Measurements from ENCODE around the gene CALM3.

CALM3 gene

GRCh38 chr19:46620716-46621115, 19.6 kb downstream of the CALM3 start:
- DNase-seq (ENCODE audit: extremely low spot score), result no peak
- ChIA-PET POLR2A (interaction anchor here (1.5 kb wide), 1 partner anchor 20 kb away, joined by 3 read pairs; the partner anchor contains the start of gene CALM3), CTCF (interaction anchor here (0.6 kb wide), 1 partner anchor 149 kb away, joined by 5 read pairs; no protein-coding TSS in a partner anchor)
- TF ChIP-seq L3MBTL2 (conservative IDR thresholded peaks at IDR 0.05) (no peak), TARDBP (IDR thresholded peaks at IDR 0.05) (no peak), ARNT (IDR thresholded peaks at IDR 0.05) (no peak), CTBP1 (IDR thresholded peaks at IDR 0.05; ENCODE audit: borderline replicate concordance) (no peak), ELF4 (IDR thresholded peaks at IDR 0.05) (no peak), ZNF384 (IDR thresholded peaks at IDR 0.05) (no peak), NFRKB (IDR thresholded peaks at IDR 0.05) (no peak), PKNOX1 (IDR thresholded peaks at IDR 0.05) (no peak), HDGF (IDR thresholded peaks at IDR 0.05; ENCODE audit: borderline replicate concordance) (no peak), FOXA1 (IDR thresholded peaks at IDR 0.05) (no peak), SP1 (IDR thresholded peaks at IDR 0.05) (no peak), SUZ12 (IDR thresholded peaks at IDR 0.05) (no peak), FOXM1 (IDR thresholded peaks at IDR 0.05; ENCODE audit: borderline replicate concordance) (no peak), LEF1 (IDR thresholded peaks at IDR 0.05; ENCODE audit: borderline replicate concordance) (no peak), FOXK2 (IDR thresholded peaks at IDR 0.05) (no peak), BHLHE40 (IDR thresholded peaks at IDR 0.05; ENCODE audit: borderline replicate concordance) (no peak)

DNA sequence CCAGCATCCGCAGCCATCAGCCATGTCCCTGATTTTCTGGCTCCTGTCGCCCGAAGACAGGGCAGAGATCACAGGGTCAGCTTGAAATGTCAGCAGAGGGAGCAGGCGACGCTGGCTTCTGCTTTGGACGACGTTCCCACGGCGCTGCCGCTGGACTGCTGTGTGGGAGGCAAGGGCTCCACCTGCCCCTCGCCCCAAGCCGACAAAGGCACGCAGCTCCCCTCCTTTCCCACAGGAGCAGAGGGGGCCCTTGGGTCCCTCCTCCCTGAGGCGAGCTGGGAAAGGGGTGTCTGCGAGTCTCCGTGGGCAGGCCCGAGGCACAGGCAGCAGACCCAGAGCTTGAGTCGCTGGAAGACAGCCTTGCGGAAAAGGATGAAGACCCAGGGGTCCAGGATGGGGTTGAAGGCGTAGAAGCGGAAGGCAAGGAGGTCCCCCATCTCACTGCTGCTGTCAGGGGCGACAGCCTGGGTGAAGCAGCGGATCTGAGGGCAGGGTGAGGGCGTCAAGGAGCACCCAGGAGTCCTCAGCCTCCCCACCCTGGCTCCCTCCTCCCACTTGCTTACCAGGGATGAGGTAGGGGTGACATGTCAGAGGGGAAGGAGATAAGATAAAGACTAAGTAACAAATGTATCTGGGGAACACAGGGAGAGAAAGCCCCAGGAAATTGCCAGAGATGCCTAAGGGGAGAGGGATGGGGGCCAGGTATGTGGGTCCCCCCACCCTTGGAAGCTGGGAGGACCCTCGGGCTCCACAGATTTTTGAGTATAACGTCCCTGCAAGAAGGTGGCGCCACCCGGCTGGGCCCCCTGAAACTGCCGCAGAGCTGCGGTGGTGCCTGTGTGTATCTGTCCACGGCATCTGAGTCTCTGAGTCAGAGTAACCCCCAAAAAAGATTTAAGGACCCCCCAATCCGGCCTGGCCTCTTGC, 20.3 kb downstream of the CALM3 start:
- CTCF ChIA-PET, result interaction anchor here (0.6 to 1.2 kb wide), 2 partner anchors 41 to 148 kb away, joined by 3 to 5 read pairs; no protein-coding TSS in a partner anchor
- POLR2A ChIA-PET, result interaction anchor here (1.5 kb wide), 1 partner anchor 20 kb away, joined by 3 read pairs; the partner anchor contains the start of gene CALM3
- TF ChIP-seq PKNOX1 (IDR thresholded peaks at IDR 0.05) (no peak), ZNF384 (IDR thresholded peaks at IDR 0.05) (no peak), ARNT (IDR thresholded peaks at IDR 0.05) (no peak), L3MBTL2 (conservative IDR thresholded peaks at IDR 0.05) (no peak)
- DNase-seq (ENCODE audit: extremely low spot score), result no peak

GRCh38 chr19:46622118-46622446, 21.0 kb downstream of the CALM3 start:
- DNase-seq (ENCODE audit: extremely low spot score), result no peak
- TF ChIP-seq PKNOX1 (IDR thresholded peaks at IDR 0.05) (no peak), L3MBTL2 (conservative IDR thresholded peaks at IDR 0.05) (no peak)
- ChIA-PET POLR2A (interaction anchor here (1.5 kb wide), 1 partner anchor 21 kb away, joined by 3 read pairs; the partner anchor contains the start of gene CALM3), CTCF (interaction anchor here (0.6 to 1.2 kb wide), 2 partner anchors 8 to 40 kb away, joined by 3 read pairs; no protein-coding TSS in a partner anchor)

- TF ChIP-seq TARDBP (IDR thresholded peaks at IDR 0.05) (no peak), FOXM1 (IDR thresholded peaks at IDR 0.05; ENCODE audit: borderline replicate concordance) (no peak)
- no peak for DNase-seq (ENCODE audit: extremely low spot score)
- POLR2A ChIA-PET, result interaction anchor here (0.7 kb wide), 1 partner anchor 24 kb away, joined by 3 read pairs; no protein-coding TSS in a partner anchor
- CTCF ChIA-PET, result interaction anchor here (1.3 to 1.5 kb wide), 2 partner anchors 10 to 37 kb away, joined by 3 to 4 read pairs; partner anchors contain the start of gene DACT3
Observed at GRCh38 chr19:46623915-46624502, 22.9 kb downstream of the CALM3 start.

DNA sequence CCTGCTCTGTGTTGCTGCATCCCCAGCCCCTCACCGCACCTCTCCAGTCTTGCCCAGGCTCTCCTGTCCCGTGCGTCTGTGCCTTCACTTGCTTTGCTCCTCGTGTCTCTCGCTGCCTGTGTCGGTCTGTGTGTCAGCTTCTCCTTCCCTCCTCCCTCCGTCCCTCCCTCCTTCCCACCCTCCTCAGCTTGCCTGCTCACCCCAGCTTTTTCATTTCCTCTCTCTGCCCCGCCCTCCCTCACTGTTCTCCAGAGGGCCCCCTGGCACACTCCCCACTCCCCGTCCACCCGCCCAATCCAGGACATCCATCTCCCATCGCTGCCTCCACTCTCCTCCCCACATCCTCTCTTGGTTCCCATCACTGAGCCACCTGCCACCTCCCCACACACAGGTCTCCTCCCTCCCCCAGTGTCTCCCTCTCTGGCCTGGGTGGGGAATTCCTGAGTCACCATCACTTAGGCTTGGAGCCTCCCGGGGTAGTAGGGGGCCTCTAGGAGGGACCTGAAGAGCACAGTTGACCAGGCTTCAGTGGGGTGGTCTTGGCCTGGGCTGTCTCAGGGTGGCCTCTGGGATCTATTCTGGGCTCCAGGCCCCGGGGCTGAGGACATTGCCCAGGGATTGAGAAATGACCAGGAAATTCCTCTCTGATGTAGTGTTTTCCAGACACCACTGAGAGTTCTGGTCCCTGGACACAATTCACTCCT, 24.0 kb downstream of the CALM3 start, which contains the start of gene PTGIR:
Gene PTGIR, minus strand, starts transcription at position 132 of the 704 bp plus-strand sequence. CDS start 864 bp downstream, outside the sequence.
- POLR2A ChIA-PET, result no interaction called here
- TF ChIP-seq ELF4 (IDR thresholded peaks at IDR 0.05), result no peak
- no peak for TF ChIP-seq BHLHE40 (IDR thresholded peaks at IDR 0.05; ENCODE audit: borderline replicate concordance)
- no peak for TF ChIP-seq FOXM1 (IDR thresholded peaks at IDR 0.05; ENCODE audit: borderline replicate concordance)
- no peak for TF ChIP-seq L3MBTL2 (conservative IDR thresholded peaks at IDR 0.05)
- TF ChIP-seq TARDBP (IDR thresholded peaks at IDR 0.05), result no peak
- TF ChIP-seq PKNOX1 (IDR thresholded peaks at IDR 0.05), result no peak
- no peak for TF ChIP-seq ZNF384 (IDR thresholded peaks at IDR 0.05)
- TF ChIP-seq ARNT (IDR thresholded peaks at IDR 0.05), result no peak
- TF ChIP-seq NFRKB (IDR thresholded peaks at IDR 0.05), result no peak
- no peak for TF ChIP-seq FOXK2 (IDR thresholded peaks at IDR 0.05)
- no peak for TF ChIP-seq SUZ12 (IDR thresholded peaks at IDR 0.05)
- TF ChIP-seq FOXA1 (IDR thresholded peaks at IDR 0.05), result no peak
- TF ChIP-seq CTBP1 (IDR thresholded peaks at IDR 0.05; ENCODE audit: borderline replicate concordance), result no peak
- no peak for TF ChIP-seq LEF1 (IDR thresholded peaks at IDR 0.05; ENCODE audit: borderline replicate concordance)
- no peak for TF ChIP-seq SP1 (IDR thresholded peaks at IDR 0.05)
- TF ChIP-seq HDGF (IDR thresholded peaks at IDR 0.05; ENCODE audit: borderline replicate concordance), result no peak
- CTCF ChIA-PET, result interaction anchor here (1.3 kb wide), 1 partner anchor 11 kb away, joined by 4 read pairs; no protein-coding TSS in a partner anchor
- DNase-seq (ENCODE audit: extremely low spot score), result no peak

Data from HEK293T (cell line).